ES-I3 (cell line): ENCODE results near the gene CD70.
"Not testable (repeated sequence)": the region's sequence is repeated elsewhere in the genome, so short reads cannot be mapped to it uniquely, and the experiment has no call there.

Source experiments
- H3K36me3 ChIP-seq: 2 replicates; pipeline ENCODE4 v1.6.1; 2013; ENCODE audit warnings: mild to moderate bottlenecking, low read length, control low read depth, moderate library complexity; ENCODE audit not compliant: insufficient read depth
- H3K4me1 ChIP-seq: 2 replicates; pipeline ENCODE4 v1.6.1; 2013; ENCODE audit warnings: mild to moderate bottlenecking, control low read depth, low read length; ENCODE audit not compliant: insufficient read depth
- H3K9ac ChIP-seq: 2 replicates; pipeline ENCODE4 v1.6.1; 2013; ENCODE audit warnings: low read depth, mild to moderate bottlenecking, low read length, moderate library complexity
- H3K9me3 ChIP-seq: 2 replicates; pipeline ENCODE4 v1.6.1; 2013; ENCODE audit warnings: mild to moderate bottlenecking, low read length, moderate library complexity; ENCODE audit not compliant: control insufficient read depth, insufficient read depth

Gene CD70

DNA sequence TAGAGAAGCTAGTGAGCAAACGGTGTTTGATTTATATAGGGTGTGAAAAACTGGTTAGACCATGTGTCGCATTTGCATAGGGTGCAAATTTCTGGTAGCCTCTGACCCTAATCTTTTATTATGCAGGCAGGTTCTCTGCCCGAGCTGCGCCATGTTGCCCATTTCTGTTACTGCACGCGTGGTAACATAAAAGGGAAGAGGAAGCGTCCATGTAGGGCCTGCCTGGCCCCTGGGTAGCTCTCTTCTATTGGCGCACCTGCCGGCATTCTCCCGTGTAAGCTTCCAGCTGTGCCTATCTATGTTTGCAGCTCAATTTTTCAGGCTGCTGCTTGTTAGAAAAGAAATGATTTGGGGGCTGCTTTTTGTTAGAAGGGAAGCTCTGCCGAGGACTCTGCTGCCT, 14.0 kb upstream of the CD70 start:
- no peak overlapping the region for H3K9ac ChIP-seq
- H3K36me3 ChIP-seq, result no peaks in the 10 kb centered on the region
- H3K9me3 ChIP-seq, result no peaks in the 10 kb centered on the region
- H3K4me1 ChIP-seq, result no peaks in the 10 kb centered on the region

DNA sequence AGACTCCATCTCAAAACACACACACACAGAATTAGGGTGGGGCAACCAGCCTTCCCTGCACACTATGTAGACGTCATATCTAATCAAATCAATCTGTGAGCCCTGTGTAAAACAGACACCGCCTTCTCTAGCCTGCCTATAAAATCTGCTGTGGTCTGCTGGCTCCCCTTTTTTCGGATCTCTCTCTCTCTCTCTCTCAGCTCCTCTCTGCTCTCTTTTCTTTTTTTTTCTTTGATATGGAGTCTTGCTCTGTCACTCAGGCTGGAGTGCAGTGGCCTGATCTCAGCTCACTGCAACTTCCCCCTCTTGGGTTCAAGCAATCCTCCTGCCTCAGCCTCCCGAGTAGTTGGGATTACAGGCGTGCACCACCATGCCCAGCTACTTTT, 11.8 kb upstream of the CD70 start:
- no peaks in the 10 kb centered on the region for H3K9me3 ChIP-seq
- no peaks in the 10 kb centered on the region for H3K36me3 ChIP-seq
- no peaks in the 10 kb centered on the region for H3K4me1 ChIP-seq
- H3K9ac ChIP-seq, result no peak overlapping the region

DNA sequence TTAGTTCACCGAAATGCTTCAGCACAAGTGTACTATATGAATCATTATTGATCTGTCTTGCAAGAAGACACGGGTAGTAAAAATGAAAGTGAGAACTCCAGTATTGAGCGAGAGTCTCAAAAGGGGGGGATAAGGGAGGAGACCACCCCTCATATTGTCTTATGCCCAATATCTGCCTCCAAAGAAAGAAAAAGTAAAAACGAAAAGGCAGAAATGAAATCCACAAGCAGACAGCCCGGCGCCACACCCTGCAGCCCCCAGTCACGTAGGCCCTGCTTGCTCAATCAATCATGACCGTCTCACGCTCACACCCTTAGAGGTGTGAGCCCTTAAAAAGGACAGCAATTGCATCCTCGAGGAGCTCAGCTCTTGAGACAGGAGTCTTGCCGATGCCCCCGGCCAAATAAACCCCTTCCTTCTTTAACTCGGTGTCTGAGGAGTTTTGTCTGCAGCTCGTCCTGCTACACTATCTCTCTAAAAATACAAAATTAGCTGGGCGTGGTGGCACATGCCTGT, 10.6 kb upstream of the CD70 start:
- H3K9ac ChIP-seq, H3K36me3 ChIP-seq, H3K9me3 ChIP-seq, H3K4me1 ChIP-seq: not testable (repeated sequence)

GRCh38 chr19:6600951-6601536, 10.1 kb upstream of the CD70 start:
- not testable (repeated sequence) for H3K9ac ChIP-seq, H3K4me1 ChIP-seq, H3K36me3 ChIP-seq, H3K9me3 ChIP-seq

GRCh38 chr19:6599866-6600454, 9.0 kb upstream of the CD70 start:
- Histone ChIP-seq H3K9me3 (no peaks in the 10 kb centered on the region), H3K9ac (no peak overlapping the region), H3K4me1 (no peaks in the 10 kb centered on the region), H3K36me3 (no peaks in the 10 kb centered on the region)

DNA sequence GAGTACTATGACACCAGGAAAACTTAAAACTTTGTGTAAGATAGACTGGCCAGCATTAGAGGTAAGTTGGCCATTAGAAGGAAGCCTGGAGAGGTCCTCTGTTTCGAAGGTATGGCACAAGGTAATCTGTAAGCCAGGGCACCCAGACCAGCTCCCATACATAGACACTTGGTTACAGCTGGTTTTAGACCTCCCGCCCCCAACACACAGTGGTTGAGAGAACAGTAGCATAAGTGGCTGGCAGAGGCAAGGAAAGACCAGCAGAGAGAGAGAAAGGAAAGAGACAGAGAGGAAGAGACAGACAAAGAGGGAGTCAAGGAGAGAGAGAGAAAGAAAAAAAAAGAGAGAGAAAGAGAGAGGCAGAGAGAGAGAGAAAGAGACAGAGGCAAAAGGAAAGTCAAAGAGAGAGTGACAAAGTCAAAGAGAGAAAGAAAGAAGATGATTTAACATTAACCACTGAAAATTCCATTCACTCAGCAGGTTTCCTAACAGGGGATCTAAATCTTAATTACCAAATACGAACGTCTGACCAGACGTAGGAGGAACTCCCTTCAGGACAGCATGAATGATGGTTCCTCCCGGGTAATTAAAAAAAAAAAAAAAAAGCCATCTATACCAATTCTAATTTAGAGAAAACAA, 7.4 kb upstream of the CD70 start:
- H3K4me1 ChIP-seq, H3K9ac ChIP-seq, H3K36me3 ChIP-seq, H3K9me3 ChIP-seq: not testable (repeated sequence)

DNA sequence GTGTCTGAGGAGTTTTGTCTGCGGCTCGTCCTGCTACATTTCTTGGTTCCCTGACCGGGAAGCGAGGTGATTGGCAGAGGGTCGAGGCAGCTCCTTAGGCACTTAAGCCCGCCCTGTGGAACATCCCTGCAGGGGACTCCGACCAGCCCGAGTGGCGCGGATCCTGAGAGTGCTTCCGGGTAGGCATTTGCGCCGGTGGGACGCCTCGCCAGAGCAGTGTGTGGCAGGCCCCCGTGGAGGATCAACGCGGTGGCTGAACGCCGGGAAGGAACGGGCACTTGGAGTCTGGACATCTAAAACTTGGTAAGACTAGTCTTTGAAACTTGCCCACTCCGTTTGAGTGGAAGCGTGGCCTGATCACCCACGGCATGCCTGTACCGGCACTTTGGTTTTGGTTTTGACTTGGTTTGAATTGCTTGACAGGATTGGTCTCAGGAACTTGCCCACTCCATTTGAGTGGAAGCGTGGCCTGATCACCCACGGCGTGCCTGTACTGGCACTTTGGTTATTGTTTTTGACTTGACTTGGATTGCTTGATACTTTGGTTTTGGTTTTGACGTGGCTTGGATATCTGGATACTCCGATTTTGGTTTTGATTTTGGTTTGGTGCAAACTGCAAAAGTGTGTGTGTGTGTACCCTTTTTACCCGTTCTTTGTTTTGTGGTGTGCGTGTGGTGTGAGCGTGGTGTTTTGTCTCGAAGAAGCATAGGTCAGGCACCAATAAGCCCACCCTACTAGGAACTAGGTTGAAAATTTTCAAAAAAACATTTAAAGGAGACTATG, 6.7 kb upstream of the CD70 start:
- H3K4me1 ChIP-seq, H3K9ac ChIP-seq, H3K36me3 ChIP-seq, H3K9me3 ChIP-seq: not testable (repeated sequence)

DNA sequence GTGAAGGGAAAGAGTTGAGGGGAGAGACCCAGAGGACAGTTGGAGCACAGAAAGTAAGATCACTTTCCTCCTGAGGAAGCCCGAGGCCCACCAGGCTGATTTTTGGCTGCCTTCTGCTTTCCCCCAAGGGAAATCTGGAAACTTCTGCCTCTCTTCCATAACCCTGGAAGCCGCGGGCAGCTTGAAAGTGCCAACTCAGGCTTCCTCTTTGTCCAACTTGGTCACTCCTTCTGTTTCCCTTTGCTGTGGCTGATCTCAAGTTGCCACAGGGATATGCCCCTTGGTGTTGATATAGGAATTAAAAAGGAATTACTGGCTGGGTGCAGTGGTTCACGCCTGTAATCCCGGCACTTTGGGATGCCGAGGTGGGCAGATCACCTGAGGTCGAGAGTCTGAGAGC, 5.7 kb upstream of the CD70 start:
- H3K9ac ChIP-seq, result no peak overlapping the region
- no peaks in the 10 kb centered on the region for H3K4me1 ChIP-seq
- H3K9me3 ChIP-seq, result no peaks in the 10 kb centered on the region
- H3K36me3 ChIP-seq, result no peaks in the 10 kb centered on the region

- Histone ChIP-seq H3K9ac (no peak overlapping the region), H3K4me1 (no peaks in the 10 kb centered on the region), H3K9me3 (no peaks in the 10 kb centered on the region), H3K36me3 (no peaks in the 10 kb centered on the region)
These were observed 2.9 kb upstream of the CD70 start for GRCh38 chr19:6593651-6594416.

- 0 out of 2 replicates have a peak, but pooled peaks cover 2% of the 10 kb centered on the region for H3K4me1 ChIP-seq
- H3K36me3 ChIP-seq, result no peaks in the 10 kb centered on the region
- peak overlapping the region; percentile 69; the same call in 1 of the 2 replicates for H3K9ac ChIP-seq
- H3K9me3 ChIP-seq, result no peaks in the 10 kb centered on the region
These were observed 608 bp downstream of the CD70 start for GRCh38 chr19:6590258-6590826.

DNA sequence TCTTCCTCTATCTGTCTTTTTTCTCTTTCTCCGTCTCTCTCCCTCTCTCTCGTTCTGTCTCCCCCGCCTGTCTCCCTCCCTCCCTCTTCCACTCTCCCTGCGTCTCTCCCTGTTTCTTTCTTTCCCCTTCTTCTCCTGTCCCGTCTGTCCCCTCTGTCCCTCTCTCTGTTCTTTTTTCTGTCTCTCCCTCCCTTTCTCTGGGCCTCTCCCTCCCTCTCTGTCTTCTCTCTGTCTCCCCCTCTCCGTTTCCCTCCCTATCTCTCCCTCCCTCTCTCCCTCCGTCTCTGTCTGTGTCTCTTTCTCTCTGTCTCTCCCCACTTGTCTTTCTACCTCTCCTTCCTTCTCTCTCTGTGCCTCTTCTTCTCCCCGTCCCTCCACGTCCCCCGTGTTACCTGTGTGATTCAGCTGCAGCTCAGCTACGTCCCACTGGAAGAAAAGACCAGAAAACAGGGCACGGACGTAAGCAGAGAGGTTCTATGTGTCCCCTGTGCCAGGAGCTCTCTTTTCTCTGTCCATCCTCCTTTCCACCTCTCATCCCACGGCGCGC, 1.2 kb downstream of the CD70 start:
- Histone ChIP-seq H3K36me3 (no peaks in the 10 kb centered on the region), H3K9me3 (no peaks in the 10 kb centered on the region), H3K9ac (peak overlapping the region; percentile 69; the same call in 1 of the 2 replicates), H3K4me1 (0 out of 2 replicates have a peak, but pooled peaks cover 2% of the 10 kb centered on the region)

- H3K9ac ChIP-seq, result peak overlapping the region; percentile 69; the same call in 1 of the 2 replicates
- H3K9me3 ChIP-seq, result no peaks in the 10 kb centered on the region
These were observed 2.2 kb downstream of the CD70 start for GRCh38 chr19:6588508-6589345.

DNA sequence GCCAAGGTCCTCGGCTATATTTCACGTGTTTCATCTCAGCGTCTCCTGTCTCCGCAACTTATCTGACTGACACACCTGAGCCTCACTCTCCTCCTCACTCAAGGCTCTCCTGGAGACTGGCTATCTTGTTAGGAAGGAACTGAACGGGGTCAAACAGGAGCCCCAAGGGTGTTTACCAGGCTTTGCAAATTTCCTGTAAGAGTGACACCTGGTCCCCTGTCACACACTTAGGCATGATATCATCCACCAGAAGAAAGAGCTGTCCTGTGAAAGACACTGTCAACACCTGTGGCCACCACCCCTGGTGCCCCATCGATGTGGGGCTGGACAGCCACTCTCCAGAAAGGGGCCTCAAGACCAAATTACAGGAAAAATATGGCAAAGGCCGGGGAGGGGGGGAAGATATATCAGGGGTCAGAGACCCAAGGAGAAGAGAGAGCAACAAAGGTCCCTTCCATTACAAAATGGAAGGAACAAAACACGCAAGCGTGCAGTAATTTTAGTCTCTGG, 2.9 kb downstream of the CD70 start:
- Histone ChIP-seq H3K4me1 (0 out of 2 replicates have a peak, but pooled peaks cover 2% of the 10 kb centered on the region), H3K9ac (peak overlapping the region; percentile 69; the same call in 1 of the 2 replicates), H3K36me3 (no peaks in the 10 kb centered on the region), H3K9me3 (no peaks in the 10 kb centered on the region)

More at GRCh38 chr19:6588508-6589345, 2.2 kb downstream of the CD70 start:
- Histone ChIP-seq H3K4me1 (0 out of 2 replicates have a peak, but pooled peaks cover 2% of the 10 kb centered on the region), H3K36me3 (no peaks in the 10 kb centered on the region)
